NCI-H2196 treated with DMSO at 0.1 percent for 48 hours (cell line): ENCODE data around the gene TECTB.

ENCODE experiments used
- DNase-seq: peaks from one replicate; lab custom pipeline; 2025; ENCODE audit not compliant: unreplicated experiment; lab: John Stamatoyannopoulos, UW

The TECTB gene

GRCh38 chr10:112274831-112275230 lies 8.4 kb upstream of the TECTB start:
- DNase-seq: no peak

GRCh38 chr10:112275512-112276245 lies 7.5 kb upstream of the TECTB start:
- DNase-seq: no peak

- no peak for DNase-seq
Measured at GRCh38 chr10:112278871-112279270, 4.3 kb upstream of the TECTB start.

- no peak for DNase-seq
Measured at GRCh38 chr10:112279433-112279832, 3.8 kb upstream of the TECTB start.

GRCh38 chr10:112280205-112280921 lies 2.8 kb upstream of the TECTB start:
- no peak for DNase-seq

- DNase-seq: no peak
Measured at GRCh38 chr10:112282086-112282485, 1.1 kb upstream of the TECTB start.

- no peak for DNase-seq
Measured at GRCh38 chr10:112286837-112287818, 3.9 kb downstream of the TECTB start.

- no peak for DNase-seq
Measured at GRCh38 chr10:112287844-112288243, 4.6 kb downstream of the TECTB start.

GRCh38 chr10:112288486-112288885 lies 5.3 kb downstream of the TECTB start:
- no peak for DNase-seq

- no peak for DNase-seq
Measured at GRCh38 chr10:112289373-112290053, 6.3 kb downstream of the TECTB start.

GRCh38 chr10:112290054-112290373 lies 6.8 kb downstream of the TECTB start:
- DNase-seq: no peak

- no peak for DNase-seq
Measured at GRCh38 chr10:112294169-112294568, 11.0 kb downstream of the TECTB start.

GRCh38 chr10:112295853-112296830 lies 12.9 kb downstream of the TECTB start:
- no peak for DNase-seq

GRCh38 chr10:112296908-112297331 lies 13.7 kb downstream of the TECTB start:
- no peak for DNase-seq

- no peak for DNase-seq
Measured at GRCh38 chr10:112298581-112298980, 15.4 kb downstream of the TECTB start.

GRCh38 chr10:112299456-112299855 lies 16.3 kb downstream of the TECTB start:
- DNase-seq: no peak

GRCh38 chr10:112302335-112302734 lies 19.1 kb downstream of the TECTB start:
- no peak for DNase-seq

GRCh38 chr10:112303528-112303927 lies 20.3 kb downstream of the TECTB start:
- no peak for DNase-seq

GRCh38 chr10:112304267-112304859 lies 21.2 kb downstream of the TECTB start:
- no peak for DNase-seq
